NOMO-1 (cell line): ENCODE measurements around the gene LCN1.

Experiments used
- DNase-seq, 2 experiments: peaks; one replicate each; lab custom pipeline; 2025; ENCODE audit not compliant: unreplicated experiment in 2 of 2; lab: John Stamatoyannopoulos, UW

The LCN1 gene

GRCh38 chr9:135520916-135521607 lies at the start of gene LCN1:
Gene LCN1, plus strand, starts transcription at chr9:135521440. Its CDS starts 58 bp downstream, at chr9:135521498.
- no peak for DNase-seq

- no peak for DNase-seq
These were observed 49.2 kb upstream of the LCN1 start for GRCh38 chr9:135471791-135472640.

- no peak for DNase-seq
These were observed 47.2 kb upstream of the LCN1 start for GRCh38 chr9:135473972-135474543.

- DNase-seq = peak in 1 of 2 experiments; percentile 14
These were observed 46.3 kb upstream of the LCN1 start for GRCh38 chr9:135474915-135475314.

GRCh38 chr9:135476561-135477355 lies 44.5 kb upstream of the LCN1 start:
- no peak for DNase-seq

- no peak for DNase-seq
These were observed 43.0 kb upstream of the LCN1 start for GRCh38 chr9:135478191-135478590.

GRCh38 chr9:135478829-135479468 lies 42.3 kb upstream of the LCN1 start:
- peak; percentile 59 for DNase-seq

GRCh38 chr9:135479469-135480052 lies 41.7 kb upstream of the LCN1 start, which contains the start of gene PPP1R26:
Gene PPP1R26, plus strand, starts transcription at chr9:135479782. Its CDS starts 4,729 bp downstream, at chr9:135484511.
- no peak for DNase-seq

- peak; percentile 19 to 50 for DNase-seq
These were observed 40.9 kb upstream of the LCN1 start for GRCh38 chr9:135480071-135480939.

- DNase-seq = no peak
These were observed 40.3 kb upstream of the LCN1 start for GRCh38 chr9:135480940-135481310.

GRCh38 chr9:135482015-135482754 lies 39.1 kb upstream of the LCN1 start:
- DNase-seq = no peak

- no peak for DNase-seq
These were observed 36.6 kb upstream of the LCN1 start for GRCh38 chr9:135484460-135485277.

- no peak for DNase-seq
These were observed 35.9 kb upstream of the LCN1 start for GRCh38 chr9:135485385-135485784.

- no peak for DNase-seq
These were observed 35.4 kb upstream of the LCN1 start for GRCh38 chr9:135485832-135486231.

GRCh38 chr9:135486267-135487065 lies 34.8 kb upstream of the LCN1 start:
- no peak for DNase-seq

GRCh38 chr9:135487281-135488012 lies 33.8 kb upstream of the LCN1 start:
- DNase-seq = no peak
